Fibroblast of lung (primary cell): ENCODE data around the gene SYCN. TPM values are rescaled to one million over a fixed set of nuclear protein-coding genes. Genes with fewer than 3 reads are reported as not detected.

Source experiments
- DNase-seq, 2 donors: peaks; one replicate each; pipeline versions ENCODE4 v3.0.0 to v3.0.0-alpha.2; 2010; ENCODE audit warnings: low read depth in 2 of 2
- H2AFZ ChIP-seq: 2 replicates; pipeline ENCODE4 v1.5.1; 2012; ENCODE audit warnings: low read length, control low read depth, inconsistent platforms
- H3K27ac ChIP-seq: 2 replicates; pipeline ENCODE4 v1.5.1; 2011; ENCODE audit warnings: low read length, control low read depth; ENCODE audit not compliant: insufficient read depth
- H3K27me3 ChIP-seq: 2 replicates; pipeline ENCODE4 v1.5.1; 2011; ENCODE audit warnings: mild to moderate bottlenecking, low read length; ENCODE audit not compliant: control insufficient read depth, insufficient read depth
- H3K36me3 ChIP-seq: 2 replicates; pipeline ENCODE4 v1.5.1; 2011; ENCODE audit warnings: low read length; ENCODE audit not compliant: control insufficient read depth, insufficient read depth
- H3K4me1 ChIP-seq: 2 replicates; pipeline ENCODE4 v1.5.1; 2011; ENCODE audit warnings: low read length; ENCODE audit not compliant: control insufficient read depth, insufficient read depth; ENCODE audit errors: extremely low read depth
- H3K4me2 ChIP-seq: 2 replicates; pipeline ENCODE4 v1.5.1; 2011; ENCODE audit warnings: low read length, control low read depth; ENCODE audit not compliant: insufficient read depth; ENCODE audit errors: extremely low read depth
- H3K4me3 ChIP-seq, 4 experiments: fragments of 200-600 bp in 1 of 4; sonication (generic) in 1 of 4; replicated peaks in 1 of 4; 2 replicates each; pipeline ENCODE4 v1.5.1; 2011 to 2016; ENCODE audit warnings: low read length in 4 of 4, low read depth in 3 of 4, mild to moderate bottlenecking in 3 of 4, control low read depth in 2 of 4, inconsistent platforms in 1 of 4, mixed read lengths in 1 of 4; ENCODE audit not compliant: insufficient read depth in 1 of 4; ENCODE audit errors: control extremely low read depth in 1 of 4
- H3K79me2 ChIP-seq: 2 replicates; pipeline ENCODE4 v1.5.1; 2012; ENCODE audit warnings: mild to moderate bottlenecking, low read length, inconsistent platforms; ENCODE audit not compliant: control insufficient read depth, insufficient read depth
- H3K9ac ChIP-seq: 2 replicates; pipeline ENCODE4 v1.5.1; 2011; ENCODE audit warnings: mild to moderate bottlenecking, low read length, control low read depth; ENCODE audit not compliant: insufficient read depth
- H3K9me3 ChIP-seq: 2 replicates; pipeline ENCODE4 v1.5.1; 2012; ENCODE audit warnings: low read depth, low read length; ENCODE audit not compliant: control insufficient read depth, insufficient read depth
- H4K20me1 ChIP-seq: 2 replicates; pipeline ENCODE4 v1.5.1; 2011; ENCODE audit warnings: low read length; ENCODE audit not compliant: control insufficient read depth, insufficient read depth; ENCODE audit errors: extremely low read depth
- EZH2 ChIP-seq: IDR thresholded peaks from 2 replicates; pipeline ENCODE4 v1.5.1; 2012; ENCODE audit warnings: low read length, control low read depth, mild to moderate bottlenecking; ENCODE audit errors: missing control alignments
- polyA plus RNA-seq, 2 donors: library from polyadenylated mRNA; depleted of rRNA in 1 of 2; stranded (reverse) in 1 of 2; unstranded in 1 of 2; fragments of >200 nt; gene quantifications; 2 replicates each; pipeline ENCODE4 v1.2.1, GENCODE V29; 2011 to 2012; ENCODE audit warnings: missing spikeins in 1 of 2
- total RNA-seq: library from RNA; depleted of rRNA; stranded (reverse); fragments of >200 nt; gene quantifications from 2 replicates; pipeline ENCODE4 v1.2.1, GENCODE V29; 2014
- TF ChIP-seq, protein P1 (sequence below), 2 donors: IDR thresholded peaks in 1 of 2; conservative IDR thresholded peaks in 1 of 2; 1 replicate in 1 of 2; 2 replicates in 1 of 2; pipeline ENCODE4 v1.5.1; 2011 to 2012; ENCODE audit warnings: low read length in 2 of 2, control low read depth in 1 of 2, inconsistent platforms in 1 of 2, low read depth in 1 of 2, mild to moderate bottlenecking in 1 of 2

The SYCN gene
- total and polyA plus RNA-seq, 2 donors (not counting 1 experiment from before 2014, with no cell fraction given): not detected

DNA sequence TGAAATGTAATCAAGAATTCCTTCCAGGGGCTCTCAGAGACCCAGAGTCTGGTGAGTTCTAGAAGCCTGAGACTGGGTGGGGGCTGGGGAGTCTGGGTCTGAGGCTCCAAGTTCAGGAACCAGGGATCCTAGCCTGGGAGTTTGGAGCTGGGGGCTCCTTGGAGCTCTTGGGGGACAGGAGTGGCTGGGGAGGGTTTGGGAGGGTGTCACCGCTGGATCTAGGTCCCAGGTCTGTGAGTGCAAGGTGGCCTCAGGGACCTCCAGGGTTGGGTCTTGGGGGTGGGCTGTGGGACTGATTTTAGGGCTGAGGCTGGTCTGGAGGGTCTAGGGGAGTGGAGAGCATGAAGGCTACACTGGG lies 1.1 kb downstream of the SYCN start:
- Histone ChIP-seq H3K27me3 (peaks cover 13% of the 10 kb centered on the region), H3K79me2 (no peaks in the 10 kb centered on the region), H4K20me1 (no peaks in the 10 kb centered on the region), H3K27ac (no peak overlapping the region), H3K4me2 (no peak overlapping the region), H2AFZ (no peak overlapping the region), H3K9me3 (no peaks in the 10 kb centered on the region), H3K9ac (no peak overlapping the region), H3K36me3 (no peaks in the 10 kb centered on the region), H3K4me1 (no peaks in the 10 kb centered on the region), H3K4me3 (no peak overlapping the region)
- no peak for TF ChIP-seq EZH2
- TF ChIP-seq, protein P1, sequence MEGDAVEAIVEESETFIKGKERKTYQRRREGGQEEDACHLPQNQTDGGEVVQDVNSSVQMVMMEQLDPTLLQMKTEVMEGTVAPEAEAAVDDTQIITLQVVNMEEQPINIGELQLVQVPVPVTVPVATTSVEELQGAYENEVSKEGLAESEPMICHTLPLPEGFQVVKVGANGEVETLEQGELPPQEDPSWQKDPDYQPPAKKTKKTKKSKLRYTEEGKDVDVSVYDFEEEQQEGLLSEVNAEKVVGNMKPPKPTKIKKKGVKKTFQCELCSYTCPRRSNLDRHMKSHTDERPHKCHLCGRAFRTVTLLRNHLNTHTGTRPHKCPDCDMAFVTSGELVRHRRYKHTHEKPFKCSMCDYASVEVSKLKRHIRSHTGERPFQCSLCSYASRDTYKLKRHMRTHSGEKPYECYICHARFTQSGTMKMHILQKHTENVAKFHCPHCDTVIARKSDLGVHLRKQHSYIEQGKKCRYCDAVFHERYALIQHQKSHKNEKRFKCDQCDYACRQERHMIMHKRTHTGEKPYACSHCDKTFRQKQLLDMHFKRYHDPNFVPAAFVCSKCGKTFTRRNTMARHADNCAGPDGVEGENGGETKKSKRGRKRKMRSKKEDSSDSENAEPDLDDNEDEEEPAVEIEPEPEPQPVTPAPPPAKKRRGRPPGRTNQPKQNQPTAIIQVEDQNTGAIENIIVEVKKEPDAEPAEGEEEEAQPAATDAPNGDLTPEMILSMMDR (conservative IDR thresholded peaks at IDR 0.05 in 1 of 2, IDR thresholded peaks at IDR 0.05 in 1 of 2; ENCODE audit: low read depth in 1 of 2, low read length in 2 of 2): no peak
- DNase-seq: no peak

DNA sequence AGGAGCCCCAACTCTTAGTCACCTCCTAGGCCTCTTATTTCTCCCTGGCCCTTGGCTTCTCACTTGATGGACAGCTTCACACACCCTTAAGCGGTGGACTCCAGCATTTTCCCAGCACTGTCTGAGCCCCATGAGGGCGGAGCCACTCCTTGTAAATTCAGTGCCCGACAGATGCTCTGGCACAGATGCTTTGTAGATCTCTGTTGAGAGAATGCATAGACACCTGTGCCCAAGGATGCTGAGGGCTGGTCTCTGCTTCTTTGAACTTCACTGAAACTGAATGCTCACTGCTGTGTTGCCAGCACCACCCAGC lies 3.3 kb downstream of the SYCN start:
- Histone ChIP-seq H3K36me3 (no peaks in the 10 kb centered on the region), H4K20me1 (no peaks in the 10 kb centered on the region), H3K9ac (no peak overlapping the region), H3K4me3 (no peak overlapping the region), H3K4me2 (no peak overlapping the region), H2AFZ (no peak overlapping the region), H3K4me1 (no peaks in the 10 kb centered on the region), H3K27me3 (peaks cover 34% of the 10 kb centered on the region), H3K9me3 (no peaks in the 10 kb centered on the region), H3K27ac (no peak overlapping the region), H3K79me2 (no peaks in the 10 kb centered on the region)
- no peak for DNase-seq
- TF ChIP-seq EZH2: no peak
- TF ChIP-seq, protein P1 (conservative IDR thresholded peaks at IDR 0.05 in 1 of 2, IDR thresholded peaks at IDR 0.05 in 1 of 2; ENCODE audit: low read depth in 1 of 2, low read length in 2 of 2): no peak

GRCh38 chr19:39200066-39200802 lies 3.8 kb downstream of the SYCN start:
- H3K4me1 ChIP-seq: no peaks in the 10 kb centered on the region
- H3K79me2 ChIP-seq: no peaks in the 10 kb centered on the region
- H3K36me3 ChIP-seq: no peaks in the 10 kb centered on the region
- H3K9ac ChIP-seq: no peak overlapping the region
- no peaks in the 10 kb centered on the region for H3K9me3 ChIP-seq
- H4K20me1 ChIP-seq: no peaks in the 10 kb centered on the region
- peaks cover 37% of the 10 kb centered on the region for H3K27me3 ChIP-seq
- H3K4me3 ChIP-seq: no peak overlapping the region
- no peak overlapping the region for H3K27ac ChIP-seq
- H2AFZ ChIP-seq: no peak overlapping the region
- no peak for TF ChIP-seq EZH2
- TF ChIP-seq, protein P1 (conservative IDR thresholded peaks at IDR 0.05 in 1 of 2, IDR thresholded peaks at IDR 0.05 in 1 of 2; ENCODE audit: low read depth in 1 of 2, low read length in 2 of 2): no peak
- no peak overlapping the region for H3K4me2 ChIP-seq
- no peak for DNase-seq
